Stimulated activated CD4-positive, alpha-beta T cell treated with anti-CD3 and anti-CD28 coated beads, Interleukin-12 subunit alpha, Interleukin-12 subunit beta, amount 100 ng/mL, for 24 hours (primary cell): Measurements from ENCODE around the gene UBE2D1.

Experiments
- DNase-seq, 2 experiments: peaks; one replicate each; pipeline ENCODE4 v3.0.0-alpha.2; 2020; ENCODE audit warnings: low read depth in 2 of 2

The UBE2D1 gene

GRCh38 chr10:58334817-58335305, at the start of gene UBE2D1:
TSS of gene UBE2D1 (plus strand) at chr10:58335006. CDS start at chr10:58335202, 196 bp downstream.
- peak; percentile 74 to 85 for DNase-seq

GRCh38 chr10:58291538-58292174, 43.1 kb upstream of the UBE2D1 start:
- DNase-seq = no peak

GRCh38 chr10:58293989-58294388, 40.8 kb upstream of the UBE2D1 start:
- DNase-seq = no peak

GRCh38 chr10:58299580-58299979, 35.2 kb upstream of the UBE2D1 start:
- DNase-seq = peak; percentile 12 to 41

GRCh38 chr10:58300676-58301075, 34.1 kb upstream of the UBE2D1 start:
- DNase-seq = no peak

- no peak for DNase-seq
Observed at GRCh38 chr10:58302254-58302653, 32.6 kb upstream of the UBE2D1 start.

- no peak for DNase-seq
Observed at GRCh38 chr10:58304099-58304633, 30.6 kb upstream of the UBE2D1 start.

GRCh38 chr10:58305821-58306220, 29.0 kb upstream of the UBE2D1 start:
- DNase-seq = no peak

DNA sequence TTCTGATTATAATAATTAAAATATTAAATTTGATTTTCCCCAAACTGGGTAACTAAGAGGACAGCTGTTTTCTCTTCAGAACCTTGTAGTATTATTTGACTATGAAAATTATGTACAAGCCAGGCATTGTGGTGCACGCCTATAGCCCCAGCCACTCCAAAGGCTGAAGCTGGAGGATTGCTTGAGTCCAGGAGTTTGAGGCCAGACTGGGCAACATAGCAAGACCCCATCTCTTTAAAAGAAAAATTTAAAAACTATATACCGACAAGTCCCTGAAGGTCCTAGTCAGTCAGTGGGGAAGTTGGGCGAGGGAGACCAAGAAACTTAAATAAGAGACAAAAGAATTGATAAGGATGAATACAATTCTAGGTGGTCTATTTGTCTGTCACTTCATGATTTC, 27.1 kb upstream of the UBE2D1 start:
- no peak for DNase-seq

GRCh38 chr10:58311026-58311425, 23.8 kb upstream of the UBE2D1 start:
- DNase-seq = no peak

GRCh38 chr10:58316874-58317273, 17.9 kb upstream of the UBE2D1 start:
- DNase-seq = no peak

DNA sequence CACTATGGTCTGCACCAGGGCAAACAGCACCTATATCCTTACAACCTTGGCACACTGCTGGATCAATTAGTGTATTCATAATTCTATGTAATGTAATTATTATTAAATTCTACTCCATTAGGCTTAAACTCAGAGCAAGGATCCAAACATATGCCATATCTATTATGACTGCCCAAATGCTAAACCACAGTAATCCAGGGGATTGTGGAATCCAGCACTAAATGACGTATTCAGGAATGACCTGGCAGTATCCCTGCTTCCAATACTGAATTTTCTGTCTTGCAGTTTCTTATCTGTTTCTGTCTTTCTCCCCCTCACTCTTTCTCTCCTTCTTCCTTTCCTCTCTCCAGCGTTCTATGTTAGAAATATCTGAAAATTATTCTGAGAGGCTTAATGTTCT, 16.5 kb upstream of the UBE2D1 start:
- DNase-seq = no peak

DNA sequence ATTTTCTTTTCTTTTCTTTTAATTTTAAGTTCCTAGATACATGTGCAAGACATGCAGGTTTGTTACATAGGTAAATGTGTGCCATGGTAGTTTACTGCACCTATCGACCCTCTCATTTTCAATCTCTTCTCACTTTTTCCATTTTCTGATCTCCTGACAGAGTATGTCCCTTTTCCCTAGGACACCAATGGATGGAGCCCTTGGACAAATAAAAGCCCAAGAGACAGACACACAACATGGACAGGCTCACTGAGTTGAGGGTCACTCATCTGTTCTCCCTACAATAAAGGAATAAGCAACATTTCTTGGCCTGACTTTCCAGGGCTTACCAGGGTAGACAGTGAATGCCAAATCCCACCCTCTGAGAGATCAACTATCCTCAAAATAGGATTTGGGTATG, 15.2 kb upstream of the UBE2D1 start:
- no peak for DNase-seq

DNA sequence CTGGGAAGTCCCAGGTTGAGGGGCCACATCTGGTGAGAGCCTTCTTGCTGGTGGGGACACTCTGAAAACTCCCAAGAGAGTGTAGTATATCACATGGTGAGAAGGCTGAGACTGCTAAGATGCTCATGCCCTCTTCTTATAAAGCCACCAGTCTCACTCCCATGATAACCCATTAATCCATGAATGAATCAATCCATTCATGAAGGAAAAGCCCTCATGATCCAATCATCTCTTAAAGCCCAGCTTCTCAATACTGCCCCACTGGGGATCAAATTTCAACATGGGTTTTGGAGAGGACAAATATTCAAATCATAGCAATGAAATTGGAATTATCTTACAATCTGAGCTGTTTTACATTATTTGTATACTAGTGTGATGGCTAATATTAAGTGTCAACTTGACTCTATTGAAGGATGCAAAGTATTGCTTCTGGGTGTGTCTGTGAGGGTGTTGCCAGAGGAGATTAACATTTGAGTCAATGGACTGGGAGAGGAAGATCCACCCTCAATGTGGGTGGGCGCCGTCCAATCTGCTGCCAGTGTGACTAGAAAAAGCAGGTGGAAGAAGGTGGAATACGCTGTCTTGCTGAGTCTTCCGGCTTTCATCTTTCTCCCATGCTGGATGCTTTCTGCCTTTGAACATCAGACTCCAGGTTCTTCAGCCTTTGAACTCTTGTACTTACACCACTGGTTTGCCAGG, 14.3 kb upstream of the UBE2D1 start:
- no peak for DNase-seq

DNA sequence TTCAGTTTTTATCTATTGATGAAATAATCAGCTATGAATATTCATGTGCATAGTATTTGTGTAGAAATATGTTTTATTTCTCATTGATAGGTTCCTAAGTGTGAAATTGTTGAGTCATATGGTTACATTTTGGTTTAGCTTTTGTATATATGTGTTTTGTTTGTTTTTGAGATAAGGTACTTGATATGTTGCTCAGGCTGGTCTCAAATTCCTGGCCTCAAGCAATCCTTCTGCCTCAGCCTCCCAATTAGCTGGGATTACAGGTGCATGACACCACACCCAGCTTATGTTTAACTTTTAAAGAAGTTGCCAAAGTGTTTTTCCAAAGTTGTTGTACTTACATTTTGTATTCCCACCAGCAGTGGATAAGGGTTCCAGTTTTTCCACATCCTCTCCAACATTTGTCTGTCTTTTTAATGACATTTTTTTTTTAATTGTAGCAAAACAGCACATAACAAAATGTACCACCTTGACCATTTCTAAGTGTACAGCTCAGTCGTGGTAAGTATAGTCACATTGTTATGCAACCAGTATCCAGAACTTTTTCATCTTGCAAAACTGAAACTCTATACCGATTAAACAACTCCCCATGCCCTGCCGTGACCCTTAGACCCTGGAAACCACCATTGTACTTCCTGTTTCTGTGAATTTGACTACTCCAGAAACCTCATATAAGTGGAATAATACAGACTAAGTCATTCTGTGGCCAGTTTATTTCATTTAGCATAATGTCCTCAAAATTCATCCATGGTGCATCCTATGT, 12.6 kb upstream of the UBE2D1 start:
- no peak for DNase-seq

- DNase-seq = no peak
Observed at GRCh38 chr10:58322835-58323209, 12.0 kb upstream of the UBE2D1 start.

DNA sequence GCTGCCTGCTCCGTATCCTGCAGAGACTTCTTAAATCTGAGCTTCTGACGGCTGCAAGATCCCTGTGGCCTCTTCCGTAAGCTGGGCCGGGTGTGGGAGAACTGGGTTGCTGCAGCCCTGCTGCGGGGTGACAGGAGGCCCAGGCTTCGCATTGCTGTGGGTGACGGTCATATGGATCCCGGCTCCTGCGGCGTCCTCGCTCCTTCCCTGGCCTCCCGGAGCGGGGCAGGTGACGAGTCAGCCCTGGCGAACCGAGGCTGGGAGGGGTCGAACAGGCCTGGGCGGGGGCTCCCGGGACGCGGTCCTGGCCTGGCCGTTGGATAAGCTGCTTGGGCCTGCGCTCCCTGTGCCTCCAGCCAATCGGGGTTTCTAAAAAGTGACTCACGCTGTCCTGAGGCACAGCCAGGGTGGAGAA, 7.8 kb upstream of the UBE2D1 start:
- no peak for DNase-seq

DNA sequence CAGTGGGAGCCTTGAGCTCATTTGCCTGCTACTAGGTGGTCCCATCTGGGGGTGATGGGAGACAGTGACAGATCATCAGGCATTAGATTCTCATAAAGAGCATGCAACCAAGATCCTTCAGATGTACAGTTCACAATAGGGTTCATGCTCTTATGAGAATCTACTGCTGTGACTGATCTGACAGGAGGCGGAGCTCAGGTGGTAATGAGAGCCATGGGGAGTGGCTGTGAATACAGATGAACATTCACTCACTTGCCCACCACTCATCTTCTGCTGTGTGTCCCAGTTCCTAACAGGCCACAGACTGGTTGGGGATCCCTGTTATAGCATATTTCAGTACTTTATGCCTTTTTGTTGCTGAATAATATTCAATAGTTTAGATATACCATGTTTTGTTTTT, 6.6 kb upstream of the UBE2D1 start:
- no peak for DNase-seq

GRCh38 chr10:58330431-58330830, 4.4 kb upstream of the UBE2D1 start:
- DNase-seq = no peak

DNA sequence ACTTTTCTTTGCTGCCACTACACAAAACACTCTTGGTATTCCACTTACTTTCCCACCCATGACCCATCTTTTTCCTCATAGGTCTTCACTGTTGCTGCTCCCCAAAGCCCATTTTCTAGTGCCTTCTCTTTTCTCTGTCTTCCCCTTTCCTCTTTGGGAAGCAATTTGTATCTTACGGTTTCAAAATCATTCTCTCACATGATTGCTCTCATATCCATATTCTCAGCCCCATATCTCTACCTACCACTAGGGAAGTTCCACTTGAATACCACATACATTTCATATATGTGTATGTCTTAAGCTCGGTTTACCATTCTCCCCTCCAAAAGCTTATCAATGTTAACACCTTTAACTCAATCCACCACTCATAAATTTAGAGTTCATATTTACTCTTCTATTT, 3.2 kb upstream of the UBE2D1 start:
- no peak for DNase-seq

DNA sequence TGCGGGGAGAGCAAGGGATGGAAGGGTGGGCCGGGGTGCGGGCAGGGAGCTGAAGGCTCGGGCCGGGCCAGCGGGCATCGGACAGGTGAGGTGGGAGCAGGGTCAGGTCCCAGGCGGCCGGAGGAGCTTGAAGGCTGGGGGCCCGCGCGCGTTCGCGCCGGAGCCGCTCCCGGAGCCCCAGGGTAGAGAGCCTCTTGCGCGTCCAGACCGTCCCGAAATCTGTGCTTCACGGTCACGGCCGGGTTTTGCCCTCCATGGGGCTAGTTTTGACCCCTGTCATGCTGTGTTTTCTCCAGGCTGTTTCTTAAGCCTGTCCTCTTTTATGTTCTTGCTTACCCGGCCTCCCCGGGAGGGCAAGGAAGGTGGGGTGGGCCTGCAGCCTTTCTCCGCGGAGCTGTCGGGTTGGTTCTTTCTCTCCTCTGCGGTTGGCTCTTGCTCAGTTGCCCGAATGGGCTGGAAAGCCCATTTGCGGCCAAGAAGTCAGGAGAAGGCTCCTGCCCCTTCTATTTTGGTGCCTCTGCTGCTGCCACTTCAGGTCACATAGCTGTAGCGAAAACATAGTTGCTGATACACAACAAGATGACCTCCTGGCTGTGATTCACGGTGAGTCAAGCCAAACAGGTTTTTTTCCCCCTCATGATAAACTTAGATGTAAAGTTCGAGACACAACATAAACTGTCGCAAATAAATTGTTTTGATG, 650 bp downstream of the UBE2D1 start:
- DNase-seq = peak in 1 of 2 experiments; percentile 1

GRCh38 chr10:58336242-58336641, 1.4 kb downstream of the UBE2D1 start:
- DNase-seq = no peak
